Dermis microvascular lymphatic vessel endothelial cell (primary cell): Measurements from ENCODE around the gene KRT15. TPM values are rescaled to one million over a fixed set of nuclear protein-coding genes. Genes with fewer than 3 reads are reported as not detected.
A peak's percentile ranks its signal among the peaks of the same experiment; 100 is the strongest.

Experiments used
- DNase-seq, 2 donors: peaks; one replicate each; pipeline versions ENCODE4 v3.0.0 to v3.0.0-alpha.2; 2010; ENCODE audit warnings: low read depth in 2 of 2
- total RNA-seq: library from RNA; depleted of rRNA; stranded (reverse); fragments of >200 nt; gene quantifications from 2 replicates; pipeline ENCODE4 v1.2.1, GENCODE V29; 2014

KRT15 gene
- total RNA-seq, 1 donor from 2014 or later, result 1.2 TPM

DNA sequence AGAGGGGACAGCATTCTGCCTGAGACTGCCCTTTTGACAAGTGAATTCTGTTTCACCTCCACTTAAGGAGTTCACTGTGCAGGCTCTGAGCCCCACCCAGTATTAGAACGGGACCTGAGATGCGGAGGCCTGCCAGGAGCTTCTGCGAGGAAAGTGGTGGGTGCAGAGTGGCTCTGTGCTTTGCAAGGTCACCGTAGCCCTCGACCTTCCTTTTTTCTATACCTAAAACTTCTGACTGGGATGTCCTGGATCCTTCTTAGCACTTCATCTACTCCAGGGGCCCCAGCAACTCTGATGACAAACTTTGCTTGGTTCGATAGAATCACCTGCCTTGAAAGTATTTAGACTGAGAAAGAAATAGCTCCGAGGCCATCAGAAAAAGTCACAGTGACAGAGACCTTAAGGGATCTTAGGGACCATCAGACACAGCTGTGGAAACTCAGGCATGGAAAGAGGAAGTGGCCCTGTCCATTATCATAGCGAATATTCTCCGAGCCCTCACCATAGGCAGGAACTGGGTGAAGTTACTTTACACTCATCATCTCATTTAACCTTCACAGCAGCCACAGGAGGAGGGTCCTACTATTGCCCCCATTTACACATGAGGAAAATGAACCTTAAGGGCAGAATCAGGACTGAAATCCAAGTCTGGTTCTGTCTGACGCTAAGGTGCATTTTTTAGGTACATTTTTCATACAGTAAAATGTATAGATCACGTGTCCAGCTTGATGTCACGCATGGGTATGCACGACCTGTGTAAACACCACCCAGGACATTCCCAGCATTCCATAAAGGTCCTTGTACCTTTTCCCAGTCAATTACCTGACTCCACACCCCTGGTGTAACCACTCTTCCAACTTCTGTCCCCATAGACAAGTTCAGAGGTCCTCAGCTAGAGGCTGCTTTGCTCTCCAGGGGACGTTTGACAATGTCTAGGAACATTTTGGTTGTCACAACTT, 12.6 kb downstream of the KRT15 start:
- DNase-seq, result no peak

DNA sequence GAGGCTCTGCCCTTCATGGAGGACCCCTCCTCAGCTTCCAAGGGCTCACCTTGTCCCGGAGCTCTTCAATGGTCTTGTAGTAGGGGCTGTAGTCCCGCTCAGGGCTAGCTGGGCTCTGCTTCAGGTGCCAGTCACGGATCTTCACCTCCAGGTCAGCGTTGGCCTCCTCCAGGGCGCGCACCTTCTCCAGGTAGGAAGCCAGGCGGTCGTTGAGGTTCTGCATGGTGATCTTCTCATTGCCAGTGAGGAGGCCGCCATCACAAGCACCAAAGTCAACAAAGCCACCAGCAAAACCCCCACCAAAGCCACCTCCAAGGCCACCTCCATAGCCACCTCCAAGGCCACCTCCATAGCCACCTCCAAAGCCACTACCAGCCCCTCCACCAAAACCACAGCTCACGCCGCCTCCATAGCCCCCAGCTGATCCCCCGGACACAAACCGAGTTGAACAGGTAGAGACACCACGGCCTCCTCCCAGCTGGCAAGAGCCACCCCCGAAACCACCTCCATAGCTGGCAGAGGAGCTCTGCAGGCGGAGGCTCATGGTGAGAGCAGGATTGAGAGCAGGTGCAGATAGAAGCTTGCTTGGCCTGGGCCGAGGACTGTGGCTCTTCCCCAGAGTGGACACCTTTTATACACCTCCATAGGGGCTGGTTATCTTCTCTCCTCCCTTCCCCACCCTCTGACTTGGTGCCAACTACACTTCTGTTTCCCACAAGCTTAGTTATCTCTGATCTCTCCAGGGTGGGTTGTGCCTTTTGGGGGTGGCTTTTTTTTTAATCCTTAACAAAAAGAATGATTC, 13.5 kb downstream of the KRT15 start, which contains the start of gene KRT13:
Gene KRT13 (minus strand): TSS at position 606 of the 802 bp plus-strand sequence. CDS start 62 bp downstream, at position 544.
- DNase-seq, result no peak

DNA sequence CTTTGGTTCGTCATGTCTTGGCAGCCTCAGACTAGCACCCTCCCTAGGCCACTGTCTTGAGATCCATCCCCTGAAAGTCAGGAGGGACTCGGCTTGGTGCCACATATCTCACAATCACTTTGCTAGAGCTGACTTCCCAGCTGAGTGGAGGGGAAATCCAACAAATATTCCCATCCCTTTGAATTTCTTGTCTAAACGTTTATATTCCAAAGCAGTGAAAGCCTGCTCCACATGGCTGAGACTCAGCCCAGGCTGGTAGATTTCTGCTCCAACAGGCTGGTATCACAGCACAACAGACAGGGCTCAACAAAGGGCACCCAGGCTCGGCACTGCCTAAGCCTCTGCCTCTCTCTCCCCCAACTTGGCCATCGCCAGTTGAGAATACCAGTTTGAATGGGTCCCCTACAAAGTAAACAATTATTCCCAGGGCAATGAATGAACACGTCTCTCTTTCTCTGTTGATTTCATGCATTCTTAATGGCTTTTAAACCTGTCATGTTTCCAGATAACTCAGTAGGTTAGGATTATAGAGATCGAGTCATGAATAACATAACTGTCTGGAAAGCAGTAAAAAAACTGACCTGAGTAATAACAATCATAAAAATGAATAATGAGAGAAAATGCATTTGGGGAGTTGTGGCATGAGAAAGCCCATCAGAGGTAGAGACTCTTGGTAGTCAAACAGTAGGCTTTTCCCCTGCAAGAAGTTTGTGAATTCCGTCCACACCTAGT, 14.3 kb downstream of the KRT15 start:
- no peak for DNase-seq

DNA sequence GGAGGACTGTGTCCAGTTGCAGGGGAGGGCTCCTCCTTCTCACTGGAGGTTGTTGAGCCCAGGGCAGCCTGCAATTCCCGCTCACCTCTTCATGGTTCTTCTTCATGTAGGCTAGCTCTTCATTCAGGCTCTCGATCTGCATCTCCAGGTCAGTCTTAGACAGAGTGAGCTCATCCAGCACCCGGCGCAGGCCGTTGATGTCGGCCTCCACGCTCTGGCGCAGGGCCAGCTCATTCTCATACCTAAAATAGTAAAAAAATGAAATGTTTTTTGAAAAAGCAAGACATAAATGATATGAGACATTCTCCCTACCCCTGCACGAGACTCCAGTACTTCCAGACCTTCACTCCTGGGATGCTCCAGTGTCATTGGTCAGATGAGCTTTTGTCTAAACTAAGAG, 15.5 kb downstream of the KRT15 start:
- DNase-seq, result no peak

DNA sequence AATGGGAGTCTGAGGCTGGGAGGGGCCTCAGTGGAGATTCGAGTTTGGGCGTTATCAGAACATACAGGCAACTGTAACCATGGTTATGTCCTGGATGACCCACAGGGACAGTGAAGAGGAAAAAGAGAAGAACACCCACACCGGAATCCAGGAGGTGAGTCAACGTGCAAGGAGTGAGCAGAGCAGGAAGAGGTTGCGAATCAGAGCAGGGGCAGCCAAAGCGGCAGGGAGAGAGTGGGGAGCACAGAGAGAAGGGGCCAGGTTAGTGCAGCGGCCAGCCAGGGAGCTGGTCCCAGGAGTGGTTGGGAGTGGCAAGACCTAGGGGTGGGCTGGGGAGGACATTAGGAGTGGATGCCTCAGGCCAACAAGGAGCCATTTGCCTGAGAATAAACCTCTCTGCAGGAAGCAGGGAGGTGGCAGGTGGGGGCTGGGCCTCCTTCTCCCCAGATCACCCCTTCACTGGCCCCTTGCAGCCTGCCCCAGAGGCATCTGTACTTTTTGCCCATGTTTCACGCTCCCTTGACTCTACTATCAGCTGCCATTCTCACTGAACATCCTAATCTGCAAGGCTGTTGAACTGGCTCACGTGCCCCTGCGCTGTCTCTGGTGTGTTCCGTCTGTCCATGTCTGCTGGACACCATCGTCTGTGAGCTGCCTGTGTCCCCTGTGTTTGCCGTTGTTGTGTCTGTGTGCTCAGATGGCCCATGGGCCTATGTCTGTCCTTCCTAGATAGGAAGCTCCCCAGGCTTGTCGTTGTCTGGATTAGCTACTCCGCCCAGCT, 18.4 kb downstream of the KRT15 start:
- DNase-seq, result peak; percentile 58 to 72

DNA sequence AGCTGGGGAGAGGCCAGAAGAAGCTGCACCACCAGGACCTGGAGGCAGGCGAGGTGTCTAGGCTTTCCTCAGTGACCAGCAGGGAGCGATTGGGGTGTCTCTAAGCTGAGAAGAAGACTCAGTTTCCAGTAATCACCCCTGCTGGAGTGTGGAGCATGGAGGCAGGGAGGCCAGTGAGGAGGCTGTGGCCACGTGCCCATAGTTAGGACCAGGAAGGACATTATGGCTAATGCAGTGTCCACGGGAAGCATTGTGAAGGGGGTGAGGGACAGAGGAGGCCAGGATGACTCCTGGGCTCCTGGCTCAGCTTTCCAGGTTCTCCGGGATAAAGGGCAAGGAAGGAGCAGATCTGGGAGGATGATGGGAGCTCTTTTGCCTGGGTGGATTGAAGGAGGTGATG, 19.0 kb downstream of the KRT15 start:
- no peak for DNase-seq

DNA sequence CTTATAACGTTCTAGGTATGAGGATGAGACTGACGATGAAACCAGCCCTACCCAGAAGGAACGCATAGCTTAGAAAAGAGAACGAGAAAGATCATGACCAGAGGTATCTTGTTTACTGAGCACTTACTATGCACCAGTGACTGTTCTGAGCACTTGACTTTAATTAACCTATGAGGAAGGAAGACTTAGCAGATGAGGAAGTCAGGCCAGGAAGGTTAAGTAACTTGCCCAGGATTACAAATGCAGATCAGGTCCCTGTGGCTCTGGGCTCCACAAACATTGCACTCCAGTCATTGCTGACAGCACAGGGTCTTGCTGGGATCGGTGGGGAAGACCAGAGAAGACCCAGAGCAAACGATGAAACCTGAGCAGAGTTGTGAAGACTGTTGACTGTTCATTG, 20.4 kb downstream of the KRT15 start:
- no peak for DNase-seq

DNA sequence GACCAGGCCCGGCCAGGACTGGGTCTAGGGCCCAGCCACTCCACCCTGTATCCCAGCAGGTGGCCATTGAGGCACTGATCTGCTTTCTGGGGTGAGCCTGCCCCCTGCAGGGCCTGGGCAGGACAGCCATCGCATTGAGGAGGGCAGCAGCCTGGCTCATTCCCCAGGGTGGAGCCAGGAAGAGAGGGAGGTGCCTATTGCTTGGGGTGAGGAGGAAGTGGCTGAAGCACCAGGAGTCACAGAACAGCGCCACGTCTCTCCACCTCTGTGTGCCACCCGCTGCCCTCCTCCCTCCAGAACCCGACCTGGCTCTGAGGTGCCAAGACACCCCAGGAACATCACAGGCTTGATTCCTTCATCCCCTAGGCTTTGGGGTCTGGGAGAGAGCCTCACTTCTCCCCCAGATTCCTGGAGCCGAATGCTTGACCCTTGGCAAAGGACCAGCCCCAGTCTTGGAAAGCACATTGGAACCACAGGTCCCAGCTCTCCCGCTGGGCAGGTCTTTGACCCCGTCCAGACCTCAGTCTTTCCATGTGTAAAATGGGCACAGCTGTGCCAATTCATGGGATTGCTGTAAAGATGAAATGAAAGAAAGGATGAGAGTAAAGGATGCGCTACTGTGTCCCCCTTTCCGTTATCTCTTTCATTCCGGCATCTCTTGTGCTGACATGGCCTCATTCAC, 21.7 kb downstream of the KRT15 start:
- DNase-seq, result peak; percentile 68 to 81

DNA sequence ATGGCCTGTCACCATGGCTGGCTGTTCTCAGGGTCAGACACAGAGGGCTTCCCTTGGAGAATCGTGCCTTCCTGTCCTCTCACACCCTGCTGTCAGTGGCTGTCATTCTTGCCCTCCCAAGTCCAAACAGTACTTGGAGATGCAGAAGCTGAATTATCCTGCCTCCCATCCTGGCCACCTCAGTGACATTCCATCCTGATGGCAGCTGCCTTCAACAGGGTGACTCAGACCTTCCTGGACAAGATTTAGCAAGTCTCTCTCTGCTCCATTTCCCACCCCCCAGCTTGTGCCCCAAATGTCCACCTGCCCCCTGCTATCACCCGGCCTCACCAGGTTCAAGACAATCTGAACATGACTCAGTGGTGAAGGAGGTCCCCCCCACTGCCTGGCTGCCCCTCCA, 24.2 kb downstream of the KRT15 start:
- peak in 1 of 2 donors; percentile 35 for DNase-seq

DNA sequence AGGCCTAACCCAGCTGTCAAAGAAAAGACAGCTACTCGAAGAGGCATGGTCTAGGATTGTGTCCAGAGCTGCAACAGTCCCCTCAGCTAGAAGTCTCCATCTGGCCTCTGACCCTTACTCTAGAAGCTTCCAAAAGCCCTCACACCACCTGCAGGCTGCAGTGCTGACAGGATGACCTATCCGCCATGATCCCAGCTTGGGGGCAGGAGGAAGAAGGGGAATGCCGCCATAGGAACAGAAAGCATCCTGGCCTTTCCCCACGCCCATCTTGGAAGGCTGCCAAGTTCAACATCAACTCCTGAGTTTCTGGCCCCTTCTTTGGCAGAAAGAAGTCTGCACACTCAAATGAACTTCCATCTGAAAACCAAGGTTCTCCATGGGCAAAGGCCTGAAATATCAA, 25.9 kb downstream of the KRT15 start:
- peak; percentile 79 to 92 for DNase-seq

DNA sequence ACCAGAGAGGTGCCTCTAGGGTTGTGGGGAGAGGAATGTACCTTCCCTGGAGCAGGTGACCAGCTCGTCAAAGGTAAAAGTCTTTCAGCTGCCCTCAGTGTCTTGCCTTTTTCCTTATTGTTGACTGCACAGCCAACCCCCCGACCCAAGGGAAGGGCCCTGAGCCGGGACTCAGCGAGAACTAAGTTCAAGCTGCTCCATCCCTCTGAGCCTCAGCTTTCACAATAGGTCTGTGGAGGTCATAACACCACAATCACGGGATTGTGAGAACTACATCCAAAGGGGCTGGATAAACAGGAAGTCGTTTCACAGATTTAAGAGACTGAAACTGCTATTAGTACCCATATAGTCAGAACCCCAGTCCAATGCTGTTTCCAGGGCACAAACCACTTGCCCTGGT, 26.3 kb downstream of the KRT15 start:
- peak; percentile 75 to 77 for DNase-seq

DNA sequence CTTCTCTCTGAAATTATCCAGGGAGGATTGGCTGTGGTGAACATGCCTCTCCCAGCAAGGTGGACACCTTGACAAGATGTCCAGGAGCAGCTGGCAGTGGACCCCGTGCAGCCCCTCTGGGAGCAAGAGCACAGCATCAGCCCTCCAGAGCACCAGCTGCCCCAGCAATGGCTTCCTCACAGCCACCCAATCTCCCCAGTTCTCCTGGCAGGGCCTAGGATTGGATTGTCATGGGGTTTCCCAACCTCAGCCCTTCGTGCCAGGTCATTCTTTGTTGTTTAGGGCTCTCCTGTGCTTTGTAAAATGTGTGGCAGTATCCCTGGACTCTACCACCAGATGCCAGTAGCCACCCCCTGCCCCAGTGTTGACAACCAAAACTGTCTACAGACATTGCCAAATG, 27.2 kb downstream of the KRT15 start:
- DNase-seq, result no peak

DNA sequence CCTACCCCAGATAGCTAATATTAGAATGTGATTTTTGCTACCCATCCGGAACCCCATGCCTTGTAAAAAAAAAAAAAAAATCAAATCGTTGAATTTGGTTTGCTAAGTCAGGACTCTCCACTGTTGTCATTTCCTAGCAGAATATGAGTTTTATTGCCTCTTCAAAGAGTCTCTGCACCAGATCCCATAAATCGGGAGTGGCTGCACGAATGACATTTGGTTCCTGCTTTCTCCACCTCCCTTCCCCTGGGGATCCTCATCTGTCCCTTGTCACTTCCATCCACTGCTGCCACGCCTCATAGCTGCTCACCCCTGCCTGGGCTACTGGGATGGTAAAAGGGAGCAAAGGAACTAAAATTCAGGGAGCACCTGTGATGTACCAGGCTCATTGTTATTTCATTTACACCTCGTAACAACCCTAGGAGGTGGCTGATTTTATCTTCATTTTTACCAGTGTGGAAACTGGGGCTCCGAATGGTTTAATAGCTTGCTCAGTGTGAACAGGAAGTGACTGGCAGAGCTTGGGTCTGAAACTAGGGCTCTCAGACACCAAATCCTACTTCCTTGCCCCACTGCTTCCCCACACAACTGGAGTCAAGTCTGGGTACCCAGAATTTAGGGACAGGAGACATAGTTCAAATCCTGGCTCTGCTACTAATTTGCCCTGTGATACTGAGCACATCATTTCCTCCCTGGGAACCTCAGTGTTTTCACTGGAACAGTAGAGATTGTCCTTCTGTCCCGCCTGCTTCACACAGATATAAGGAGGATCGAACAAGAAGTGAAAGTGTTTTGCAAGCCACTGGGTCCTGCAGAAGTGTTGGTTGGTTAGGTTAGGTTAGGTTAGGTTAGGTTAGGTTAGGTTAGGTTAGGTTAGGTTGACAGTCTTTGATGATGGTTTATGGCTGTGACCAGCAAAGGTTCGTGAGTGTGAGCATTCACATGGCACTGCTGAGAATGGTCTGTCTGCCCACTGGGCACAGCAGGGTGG, 28.4 kb downstream of the KRT15 start:
- no peak for DNase-seq

DNA sequence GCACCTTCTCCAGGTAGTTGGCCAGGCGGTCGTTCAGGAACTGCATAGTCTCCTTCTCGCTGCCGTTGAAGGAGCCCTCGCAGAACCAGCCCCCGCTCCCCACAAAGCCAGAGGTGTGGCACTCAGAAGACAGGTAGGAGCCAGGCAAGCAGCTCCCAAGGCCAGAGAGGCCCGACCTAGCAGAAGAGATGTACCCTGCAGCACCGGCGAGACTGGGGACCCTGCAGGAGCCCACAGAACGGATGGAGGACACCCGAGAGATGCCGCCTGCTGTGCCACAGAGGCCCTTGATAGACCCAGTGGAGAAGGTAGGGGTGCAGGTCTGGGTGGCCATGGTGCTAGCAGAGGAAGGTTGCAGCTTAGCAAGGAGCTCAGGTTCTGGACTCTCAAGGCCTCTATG, 29.2 kb downstream of the KRT15 start, which contains the start of gene KRT36:
Gene KRT36 (minus strand): TSS at position 380 of the 400 bp plus-strand sequence. CDS start 46 bp downstream, at position 334.
- no peak for DNase-seq

DNA sequence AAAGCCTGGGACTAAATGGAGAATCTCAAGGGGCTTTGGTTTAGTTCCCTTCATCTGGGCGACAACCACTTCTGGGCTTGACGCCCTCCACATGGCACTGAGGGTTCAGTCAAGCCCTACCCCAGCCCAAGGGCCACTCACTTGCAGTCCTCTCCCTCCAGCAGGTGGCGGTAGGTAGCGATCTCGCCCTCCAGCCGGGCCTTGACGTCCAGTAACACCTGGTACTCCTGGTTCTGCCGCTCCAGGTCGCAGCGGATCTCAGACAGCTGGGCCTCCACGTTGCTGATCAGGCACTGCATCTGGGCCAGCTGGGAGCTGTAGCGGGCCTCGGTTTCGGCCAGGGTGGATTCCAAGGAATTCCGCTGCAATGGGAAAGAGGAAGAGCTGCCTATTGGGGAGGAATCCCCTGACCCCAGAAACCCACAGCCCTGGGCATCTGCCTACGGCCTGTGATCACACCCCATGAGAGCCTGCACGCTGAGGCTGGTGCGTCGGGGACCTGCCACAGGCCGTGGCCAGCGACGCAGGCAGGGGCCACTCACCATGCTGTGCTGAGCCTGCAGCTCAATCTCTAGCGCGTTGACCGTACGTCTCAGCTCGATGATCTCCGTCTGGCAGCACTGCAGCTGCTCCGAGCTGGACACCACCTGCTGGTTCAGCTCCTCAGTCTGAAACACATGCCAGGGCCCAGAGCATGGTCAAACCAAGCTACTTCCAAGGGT, 31.7 kb downstream of the KRT15 start:
- DNase-seq, result peak in 1 of 2 donors; percentile 26

DNA sequence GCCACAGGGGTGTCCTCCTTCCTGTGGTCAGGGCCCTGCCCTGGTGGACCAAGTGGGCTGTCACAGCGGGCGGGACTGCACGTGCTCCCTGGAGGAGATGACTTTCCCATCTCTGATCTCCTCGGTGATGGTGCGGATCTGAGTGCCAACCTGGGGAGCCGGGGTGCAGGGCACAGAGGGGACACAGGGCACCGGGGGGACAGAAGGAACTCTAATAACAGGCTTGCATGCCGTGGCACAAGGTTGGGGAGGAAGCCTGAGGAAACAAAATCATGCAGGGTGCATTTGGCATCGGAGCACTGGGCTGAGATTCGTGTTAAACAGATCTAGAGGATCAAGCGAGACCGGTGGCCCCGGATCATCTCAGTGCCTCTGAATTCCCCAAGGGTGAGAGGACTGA, 32.4 kb downstream of the KRT15 start:
- no peak for DNase-seq

DNA sequence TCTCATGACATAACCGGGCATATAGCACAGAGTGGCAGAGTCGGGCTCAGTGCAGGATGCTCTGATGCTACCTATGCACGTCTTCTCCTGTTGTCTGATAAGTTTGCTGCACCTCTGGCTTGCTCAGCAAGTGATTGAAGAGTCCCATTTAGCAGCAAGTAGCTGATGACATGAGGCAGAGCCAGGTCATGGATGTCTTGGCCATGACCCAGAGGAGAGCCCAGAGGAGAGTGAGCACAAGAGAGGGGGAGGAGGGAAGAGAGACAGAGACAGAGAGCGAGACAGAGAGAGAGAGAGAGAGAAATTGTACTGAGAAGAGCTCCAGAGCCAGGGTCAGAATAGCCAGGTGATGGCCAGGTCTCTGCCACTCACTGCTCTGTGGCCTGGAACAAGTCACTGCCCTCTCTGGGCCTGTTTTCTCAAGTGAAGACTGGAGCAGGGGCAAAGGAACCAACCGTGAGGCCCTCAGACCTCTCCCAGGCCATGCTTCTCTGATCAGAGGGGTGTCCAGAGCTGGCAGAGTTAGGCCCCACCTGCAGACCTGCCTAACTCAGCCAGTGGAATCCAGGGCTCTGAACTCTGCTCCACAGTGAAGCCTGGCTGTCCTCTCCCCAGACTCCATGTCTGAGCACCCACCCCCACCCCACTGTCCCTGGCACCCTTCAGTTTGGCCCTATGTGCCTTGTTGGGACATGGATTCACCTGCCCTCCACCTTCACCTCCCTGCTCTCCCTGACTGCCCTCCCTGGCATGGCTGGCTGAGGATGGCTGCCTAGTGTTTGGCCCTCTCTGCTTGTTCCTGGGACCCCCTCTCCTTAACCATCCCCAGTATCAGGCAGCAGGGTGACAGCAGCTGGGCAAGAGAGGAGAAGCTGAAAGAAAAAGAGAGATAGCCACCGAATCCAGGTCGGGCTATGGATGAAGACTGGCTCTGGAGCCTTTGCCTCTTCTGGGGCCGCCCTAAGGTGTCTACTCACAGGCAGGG, 33.5 kb downstream of the KRT15 start:
- no peak for DNase-seq
